Thyroid gland (tissue), 4 donors: ENCODE data around the gene GSPT1. TPM values are rescaled to one million over a fixed set of nuclear protein-coding genes. Genes with fewer than 3 reads are reported as not detected.
"Not testable (repeated sequence)": the region's sequence is repeated elsewhere in the genome, so short reads cannot be mapped to it uniquely, and the experiment has no call there.

Experiments
- DNase-seq, 2 donors: peaks; one replicate each; pipeline ENCODE4 v3.0.0-alpha.2; 2019
- H3K27ac ChIP-seq, 3 donors: fragments of 200-600 bp; sonication (generic); 1 replicate in 2 of 3; 2 replicates in 1 of 3; pipeline ENCODE4 v1.5.1; 2016 to 2019; ENCODE audit warnings: mild to moderate bottlenecking in 1 of 3, moderate library complexity in 1 of 3
- H3K27me3 ChIP-seq: fragments of 200-600 bp; sonication (generic); one replicate; pipeline ENCODE4 v1.5.1; 2019
- H3K36me3 ChIP-seq, 2 donors: fragments of 200-600 bp; sonication (generic); one replicate each; pipeline ENCODE4 v1.5.1; 2016 to 2019
- H3K4me1 ChIP-seq, 2 donors: fragments of 200-600 bp; sonication (generic); one replicate each; pipeline ENCODE4 v1.5.1; 2017 to 2019
- H3K4me3 ChIP-seq, 3 donors: fragments of 200-600 bp; sonication (generic); replicated peaks in 1 of 3; 1 replicate in 2 of 3; 2 replicates in 1 of 3; pipeline ENCODE4 v1.5.1; 2016; ENCODE audit warnings: mild to moderate bottlenecking in 1 of 3
- H3K9me3 ChIP-seq: fragments of 200-600 bp; sonication (generic); one replicate; pipeline ENCODE4 v1.5.1; 2017
- POLR2A ChIP-seq, 2 donors: fragments of 450-650 bp; IDR thresholded peaks; one replicate each; pipeline ENCODE4 v1.6.1; 2017; ENCODE audit warnings: antibody characterized with exemption in 2 of 2, mild to moderate bottlenecking in 2 of 2, moderate library complexity in 1 of 2
- WGBS, 2 donors: methylation state at CpG; one replicate each; pipeline ENCODE4 v1.1.5; 2017; 5-methylcytosine and 5-hydroxymethylcytosine counted together
- intact Hi-C: fragments of 100-400 bp; cut with DNase I; formaldehyde crosslinking; loops from one replicate; pipeline ENCODE4 v1.15.1; 2023
- small RNA-seq: library from RNA; depleted of rRNA; stranded (forward); fragments of <200 nt; gene quantifications from one replicate; pipeline ENCODE3, GENCODE V24; 2016
- total RNA-seq, 4 donors: library from RNA; depleted of rRNA; stranded (reverse); fragments of >200 nt; gene quantifications; one replicate each; pipeline ENCODE4 v1.2.3, GENCODE V29; 2016
- TF ChIP-seq, protein P1 (sequence below), 6 experiments: fragments of 200-600 bp in 3 of 6; fragments of 450-650 bp in 3 of 6; sonication (generic) in 3 of 6; IDR thresholded peaks; one replicate each; pipeline ENCODE4 v1.5.1; 2016 to 2019; ENCODE audit warnings: antibody characterized with exemption in 6 of 6, mild to moderate bottlenecking in 2 of 6, inconsistent platforms in 1 of 6, moderate library complexity in 1 of 6

The GSPT1 gene
- total RNA-seq, 4 donors from 2014 or later = 71.9 to 106 (median 86.6) TPM

DNA sequence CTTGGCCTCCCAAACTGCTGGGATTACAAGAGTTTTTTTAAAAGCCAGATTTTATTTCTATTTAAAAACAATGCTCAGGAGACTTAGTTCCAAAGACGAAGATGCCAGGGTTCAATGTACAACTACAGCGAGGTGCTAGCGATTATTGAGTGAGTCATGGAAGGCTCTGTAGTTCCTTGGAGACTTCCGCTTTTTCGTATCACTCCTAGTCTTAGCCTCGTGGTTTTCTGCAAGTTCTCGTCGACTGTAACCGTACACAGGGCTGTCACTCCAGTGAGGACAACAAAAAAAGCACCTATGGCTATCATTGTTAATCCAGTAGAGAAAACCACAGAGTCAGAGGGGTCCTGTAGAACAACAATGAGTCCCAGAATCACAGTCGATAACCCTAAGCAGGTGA lies 96.0 kb downstream of the GSPT1 start:
- DNase-seq = no peak
- intact Hi-C loops = loop anchor here (10.0 kb wide), 1 partner anchor 425 kb away; no protein-coding TSS in a partner anchor
- WGBS, 2 donors = 89 to 91% methylated on average over 10 of the region's 10 CpGs
- Histone ChIP-seq H3K4me3 (no peak overlapping the region), H3K9me3 (no peaks in the 10 kb centered on the region), H3K4me1 (peaks cover 0 to 9% of the 10 kb centered on the region in 2 donors), H3K27ac (no peak overlapping the region), H3K27me3 (no peaks in the 10 kb centered on the region), H3K36me3 (no peaks in the 10 kb centered on the region)
- no peak for TF ChIP-seq POLR2A (IDR thresholded peaks at IDR 0.05)
- TF ChIP-seq, protein P1, sequence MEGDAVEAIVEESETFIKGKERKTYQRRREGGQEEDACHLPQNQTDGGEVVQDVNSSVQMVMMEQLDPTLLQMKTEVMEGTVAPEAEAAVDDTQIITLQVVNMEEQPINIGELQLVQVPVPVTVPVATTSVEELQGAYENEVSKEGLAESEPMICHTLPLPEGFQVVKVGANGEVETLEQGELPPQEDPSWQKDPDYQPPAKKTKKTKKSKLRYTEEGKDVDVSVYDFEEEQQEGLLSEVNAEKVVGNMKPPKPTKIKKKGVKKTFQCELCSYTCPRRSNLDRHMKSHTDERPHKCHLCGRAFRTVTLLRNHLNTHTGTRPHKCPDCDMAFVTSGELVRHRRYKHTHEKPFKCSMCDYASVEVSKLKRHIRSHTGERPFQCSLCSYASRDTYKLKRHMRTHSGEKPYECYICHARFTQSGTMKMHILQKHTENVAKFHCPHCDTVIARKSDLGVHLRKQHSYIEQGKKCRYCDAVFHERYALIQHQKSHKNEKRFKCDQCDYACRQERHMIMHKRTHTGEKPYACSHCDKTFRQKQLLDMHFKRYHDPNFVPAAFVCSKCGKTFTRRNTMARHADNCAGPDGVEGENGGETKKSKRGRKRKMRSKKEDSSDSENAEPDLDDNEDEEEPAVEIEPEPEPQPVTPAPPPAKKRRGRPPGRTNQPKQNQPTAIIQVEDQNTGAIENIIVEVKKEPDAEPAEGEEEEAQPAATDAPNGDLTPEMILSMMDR (IDR thresholded peaks at IDR 0.05) = no peak

DNA sequence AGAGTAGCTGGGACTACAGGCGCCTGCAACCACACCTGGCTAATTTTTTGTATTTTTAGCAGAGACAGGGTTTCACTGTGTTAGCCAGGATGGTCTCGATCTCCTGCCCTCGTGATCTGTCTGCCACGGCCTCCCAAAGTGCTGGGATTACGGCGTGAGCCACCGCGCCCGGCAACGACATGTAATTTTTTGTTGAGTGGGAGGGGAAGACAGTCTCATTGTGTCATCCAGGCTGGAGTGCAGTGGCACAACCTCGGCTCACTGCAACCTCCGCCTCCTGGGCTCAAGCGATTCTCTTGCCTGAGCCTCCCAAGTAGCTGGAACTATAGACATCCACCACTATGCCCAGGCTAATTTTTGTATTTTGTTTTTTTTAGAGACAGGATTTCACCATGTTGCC lies 96.8 kb downstream of the GSPT1 start:
- DNase-seq, H3K4me1 ChIP-seq, H3K27ac ChIP-seq, H3K36me3 ChIP-seq, H3K4me3 ChIP-seq, H3K27me3 ChIP-seq, H3K9me3 ChIP-seq: not testable (repeated sequence)
- intact Hi-C loops = loop anchor here (10.0 kb wide), 1 partner anchor 424 kb away; no protein-coding TSS in a partner anchor
- WGBS, 2 donors = 95 to 96% methylated on average over 13 of the region's 13 CpGs

Small RNAs within 50 kb of the gene (small RNA-seq; reads per million reads assigned to genes)
- gene AC007216.5 (not detected), gene COX6CP1 (not detected)

Other genes starting within 250 kb of the GSPT1 start
- gene SNN, start 247.5 kb downstream of the GSPT1 start, total RNA-seq = 10 to 100 TPM; 31.5 to 50.6 (median 36.3) TPM
- gene TXNDC11, start 173.1 kb downstream of the GSPT1 start, total RNA-seq = 100 to 1,000 TPM in 3 of 4 donors, 10 to 100 TPM in 1; 77.3 to 135 (median 115) TPM
- gene ZC3H7A, start 118.7 kb downstream of the GSPT1 start, total RNA-seq = 100 to 1,000 TPM in 1 of 4 donors, 10 to 100 TPM in 3; 48.9 to 105 (median 62.7) TPM
- gene RSL1D1, start 64.4 kb downstream of the GSPT1 start, total RNA-seq = 100 to 1,000 TPM in 3 of 4 donors, 10 to 100 TPM in 1; 82.4 to 426 (median 182) TPM
- 10 to 100 TPM in 1 of 4 donors, 1 to 10 TPM in 3; 5.9 to 34.4 (median 9.7) TPM for gene NPIPB2, start 26.1 kb upstream of the GSPT1 start, total RNA-seq
- under 1 TPM in 1 of 4 donors, not detected in 3; 0.67 TPM for gene TNFRSF17, start 49.3 kb upstream of the GSPT1 start, total RNA-seq
- gene SNX29, start 60.8 kb upstream of the GSPT1 start, total RNA-seq = 10 to 100 TPM; 20.8 to 51.1 (median 31.5) TPM